ENCODE results near the gene USH1G.
"Not testable (repeated sequence)": the region's sequence is repeated elsewhere in the genome, so short reads cannot be mapped to it uniquely, and the experiment has no call there.

Gene USH1G

GRCh38 chr17:74922694-74923537 lies at the start of gene USH1G:
Gene USH1G (minus strand): TSS chr17:74923255. CDS start chr17:74923073, 182 bp downstream.
- TF ChIP-seq CTCF (IDR thresholded peaks at IDR 0.05; ENCODE audit: insufficient read depth, low read length, missing control alignments) = no peak
- no peak for DNase-seq (ENCODE audit: low read depth, low spot score)
- CTCF ChIA-PET = interaction anchor here (0.6 to 8.5 kb wide), 6 partner anchors 12 to 187 kb away, joined by 3 to 109 read pairs (median 4); partner anchors contain the start of genes ARMC7, MRPL58 and OTOP3
- POLR2A ChIA-PET = no interaction called here
- H3K4me3 ChIP-seq (ENCODE audit: low read depth, low read length) = no peak within 1 kb of the TSS; the same call in 1 of the 2 replicates

GRCh38 chr17:74972107-74972972 lies 49.3 kb upstream of the USH1G start, which contains the start of gene HID1:
Gene HID1 (minus strand): TSS chr17:74972759. CDS start chr17:74972656, 103 bp downstream.
- ChIA-PET POLR2A (no interaction called here), CTCF (interaction anchor here (0.6 to 10.6 kb wide), 4 partner anchors 13 to 227 kb away, joined by 3 to 181 read pairs (median 5); partner anchors contain the start of gene CDR2L)
- peak within 1 kb of the TSS; percentile 48 for H3K4me3 ChIP-seq (ENCODE audit: low read depth, low read length)
- no peak for TF ChIP-seq CTCF (IDR thresholded peaks at IDR 0.05; ENCODE audit: insufficient read depth, low read length, missing control alignments)
- no peak for DNase-seq (ENCODE audit: low read depth, low spot score)

DNA sequence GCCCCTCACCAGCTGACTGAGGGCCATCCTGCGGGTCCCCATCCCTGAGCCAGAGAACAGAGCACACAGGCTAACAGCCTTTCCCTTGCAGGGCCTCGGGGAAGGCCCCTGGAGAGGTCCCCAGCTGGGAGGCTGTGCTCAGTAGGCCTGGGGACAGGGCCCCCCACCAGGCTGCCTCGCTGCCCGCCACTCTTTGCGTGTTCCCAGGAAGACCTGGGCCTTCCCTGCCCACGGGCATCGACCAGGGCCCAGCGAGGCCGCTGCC lies 48.7 kb upstream of the USH1G start:
- TF ChIP-seq CTCF (IDR thresholded peaks at IDR 0.05; ENCODE audit: insufficient read depth, low read length, missing control alignments) = no peak
- ChIA-PET POLR2A (no interaction called here), CTCF (interaction anchor here (1.6 to 10.6 kb wide), 2 partner anchors 12 to 227 kb away, joined by 5 to 181 read pairs; no protein-coding TSS in a partner anchor)
- peak overlapping the region; percentile 48; the same call in 1 of the 2 replicates for H3K4me3 ChIP-seq (ENCODE audit: low read depth, low read length)
- DNase-seq (ENCODE audit: low read depth, low spot score) = no peak

GRCh38 chr17:74971069-74971841 lies 48.2 kb upstream of the USH1G start:
- no peak overlapping the region for H3K4me3 ChIP-seq (ENCODE audit: low read depth, low read length)
- no peak for TF ChIP-seq CTCF (IDR thresholded peaks at IDR 0.05; ENCODE audit: insufficient read depth, low read length, missing control alignments)
- DNase-seq (ENCODE audit: low read depth, low spot score) = no peak
- CTCF ChIA-PET = interaction anchor here (1.6 to 10.6 kb wide), 2 partner anchors 12 to 226 kb away, joined by 5 to 181 read pairs; no protein-coding TSS in a partner anchor
- POLR2A ChIA-PET = no interaction called here

- ChIA-PET CTCF (interaction anchor here (10.6 kb wide), 1 partner anchor 11 kb away, joined by 181 read pairs; no protein-coding TSS in a partner anchor), POLR2A (no interaction called here)
- DNase-seq (ENCODE audit: low read depth, low spot score) = no peak
- no peak overlapping the region for H3K4me3 ChIP-seq (ENCODE audit: low read depth, low read length)
- no peak for TF ChIP-seq CTCF (IDR thresholded peaks at IDR 0.05; ENCODE audit: insufficient read depth, low read length, missing control alignments)
Observed at GRCh38 chr17:74970395-74970794, 47.3 kb upstream of the USH1G start.

GRCh38 chr17:74969501-74969900 lies 46.4 kb upstream of the USH1G start:
- POLR2A ChIA-PET = not testable (repeated sequence)

More at GRCh38 chr17:74969501-74969900, 46.4 kb upstream of the USH1G start:
- CTCF ChIA-PET = interaction anchor here (1.2 to 10.6 kb wide), 3 partner anchors 10 to 54 kb away, joined by 3 to 181 read pairs (median 4); no protein-coding TSS in a partner anchor
- not testable (repeated sequence) for H3K4me3 ChIP-seq (ENCODE audit: low read depth, low read length); DNase-seq (ENCODE audit: low read depth, low spot score)

Data from AG04449 (cell line).